ENCODE data around the gene LRRC63.

Gene LRRC63

DNA sequence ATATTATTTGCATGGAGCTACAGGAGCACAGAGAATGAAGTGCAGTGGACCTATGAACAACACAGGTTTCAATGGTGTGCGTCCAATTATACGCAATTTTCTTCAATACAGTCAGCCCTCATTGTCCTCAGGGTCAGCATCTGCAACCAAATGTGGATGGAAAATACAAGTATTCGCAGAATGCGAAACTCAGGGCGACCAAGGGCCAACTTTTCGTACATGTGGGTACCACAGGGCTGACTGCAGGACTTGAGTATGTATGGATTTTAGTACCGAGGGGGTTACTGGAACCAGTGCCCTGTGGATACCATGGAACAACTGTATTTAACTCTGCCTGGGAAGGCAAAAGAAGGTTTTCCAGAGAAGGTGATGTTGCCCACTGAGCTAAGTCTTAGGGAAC is 40.0 kb upstream of the LRRC63 start:
- Histone ChIP-seq H3K36me3 (replicated peaks in 1 of 2; ENCODE audit: control insufficient read depth in 2 of 2, insufficient read depth in 2 of 2, low read length in 2 of 2) (no peaks in the 10 kb centered on the region), H3K27ac (replicated peaks; ENCODE audit: low read length) (no peak overlapping the region), H3K4me3 (ENCODE audit: low read length in 2 of 2) (no peak overlapping the region), H3K14ac (ENCODE audit: low read length) (no peak overlapping the region), H3K4ac (ENCODE audit: low read length) (no peak overlapping the region), H3K9me3 (replicated peaks in 1 of 2; ENCODE audit: control insufficient read depth in 2 of 2, insufficient read depth in 1 of 2, low read depth in 1 of 2, low read length in 2 of 2) (no peaks in the 10 kb centered on the region), H3K4me2 (ENCODE audit: insufficient read depth, low read length, poor library complexity, severe bottlenecking) (no peak overlapping the region), H2BK15ac (ENCODE audit: low read length) (no peak overlapping the region), H3K4me1 (ENCODE audit: control insufficient read depth in 2 of 2, insufficient read depth in 1 of 2, low read depth in 1 of 2, low read length in 2 of 2) (peaks cover 20% of the 10 kb centered on the region in 2 donors), H4K91ac (ENCODE audit: low read depth, low read length, poor library complexity) (no peak overlapping the region), H2AFZ (ENCODE audit: low read length) (no peak overlapping the region), H3K23ac (ENCODE audit: low read depth, low read length, poor library complexity) (no peak overlapping the region), H2BK120ac (ENCODE audit: low read depth, low read length) (no peak overlapping the region), H2BK5ac (ENCODE audit: low read length) (no peak overlapping the region), H4K8ac (ENCODE audit: low read depth, low read length) (no peak overlapping the region), H3K27me3 (ENCODE audit: control insufficient read depth in 3 of 3, insufficient read depth in 3 of 3, low read depth in 1 of 3, low read length in 3 of 3) (no peaks in the 10 kb centered on the region), H3K9ac (ENCODE audit: low read depth, low read length, poor library complexity) (no peak overlapping the region), H2AK5ac (ENCODE audit: low read depth, low read length) (no peak overlapping the region), H3K79me1 (ENCODE audit: low read depth, low read length) (no peaks in the 10 kb centered on the region), H3K18ac (ENCODE audit: low read length) (no peak overlapping the region), H2BK12ac (ENCODE audit: low read length) (no peak overlapping the region)
- no peak for DNase-seq (ENCODE audit: low spot score)
- WGBS, 2 donors (ENCODE audit: extremely low coverage in 2 of 2, insufficient read length in 2 of 2, insufficient replicate concordance in 1 of 2) = no CpG with 5 or more reads among the region's 7 CpGs

DNA sequence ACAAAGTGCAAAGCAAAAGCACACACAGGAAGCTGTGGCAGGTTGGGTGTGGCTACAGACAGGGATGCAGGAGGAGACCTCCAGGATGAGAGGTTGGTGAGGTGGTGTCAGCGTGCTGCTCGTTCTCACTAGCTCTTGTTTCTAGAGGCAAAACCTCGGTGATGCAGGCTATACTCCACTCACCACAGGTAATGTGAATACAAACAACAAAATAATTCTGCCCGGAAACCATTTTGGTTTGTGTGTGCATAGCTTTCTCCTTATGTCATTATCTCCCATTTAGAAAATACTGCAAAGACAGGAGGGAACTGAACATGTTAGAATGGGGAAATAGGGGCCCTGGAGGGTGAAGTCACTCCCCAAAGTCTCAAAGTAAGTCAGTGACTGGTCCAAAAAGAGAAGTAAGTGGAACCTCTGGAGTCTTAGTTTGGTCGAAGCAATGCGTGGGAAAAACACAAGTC is 39.2 kb upstream of the LRRC63 start:
- Histone ChIP-seq H2BK5ac (ENCODE audit: low read length) (no peak overlapping the region), H3K9me3 (replicated peaks in 1 of 2; ENCODE audit: control insufficient read depth in 2 of 2, insufficient read depth in 1 of 2, low read depth in 1 of 2, low read length in 2 of 2) (no peaks in the 10 kb centered on the region), H4K91ac (ENCODE audit: low read depth, low read length, poor library complexity) (no peak overlapping the region), H3K27me3 (ENCODE audit: control insufficient read depth in 3 of 3, insufficient read depth in 3 of 3, low read depth in 1 of 3, low read length in 3 of 3) (no peaks in the 10 kb centered on the region), H3K27ac (replicated peaks; ENCODE audit: low read length) (no peak overlapping the region), H3K36me3 (replicated peaks in 1 of 2; ENCODE audit: control insufficient read depth in 2 of 2, insufficient read depth in 2 of 2, low read length in 2 of 2) (no peaks in the 10 kb centered on the region), H2AK5ac (ENCODE audit: low read depth, low read length) (no peak overlapping the region), H3K79me1 (ENCODE audit: low read depth, low read length) (no peaks in the 10 kb centered on the region), H2BK12ac (ENCODE audit: low read length) (no peak overlapping the region), H2BK120ac (ENCODE audit: low read depth, low read length) (no peak overlapping the region), H3K4me1 (ENCODE audit: control insufficient read depth in 2 of 2, insufficient read depth in 1 of 2, low read depth in 1 of 2, low read length in 2 of 2) (peaks cover 15 to 17% of the 10 kb centered on the region in 2 donors), H3K23ac (ENCODE audit: low read depth, low read length, poor library complexity) (no peak overlapping the region), H2AFZ (ENCODE audit: low read length) (no peak overlapping the region), H3K18ac (ENCODE audit: low read length) (no peak overlapping the region), H4K8ac (ENCODE audit: low read depth, low read length) (no peak overlapping the region), H3K14ac (ENCODE audit: low read length) (no peak overlapping the region), H2BK15ac (ENCODE audit: low read length) (no peak overlapping the region), H3K4me3 (ENCODE audit: low read length in 2 of 2) (no peak overlapping the region), H3K9ac (ENCODE audit: low read depth, low read length, poor library complexity) (no peak overlapping the region), H3K4me2 (ENCODE audit: insufficient read depth, low read length, poor library complexity, severe bottlenecking) (no peak overlapping the region), H3K4ac (ENCODE audit: low read length) (no peak overlapping the region)
- no peak for DNase-seq (ENCODE audit: low spot score)
- no CpG with 5 or more reads among the region's 6 CpGs for WGBS, 2 donors (ENCODE audit: extremely low coverage in 2 of 2, insufficient read length in 2 of 2, insufficient replicate concordance in 1 of 2)

DNA sequence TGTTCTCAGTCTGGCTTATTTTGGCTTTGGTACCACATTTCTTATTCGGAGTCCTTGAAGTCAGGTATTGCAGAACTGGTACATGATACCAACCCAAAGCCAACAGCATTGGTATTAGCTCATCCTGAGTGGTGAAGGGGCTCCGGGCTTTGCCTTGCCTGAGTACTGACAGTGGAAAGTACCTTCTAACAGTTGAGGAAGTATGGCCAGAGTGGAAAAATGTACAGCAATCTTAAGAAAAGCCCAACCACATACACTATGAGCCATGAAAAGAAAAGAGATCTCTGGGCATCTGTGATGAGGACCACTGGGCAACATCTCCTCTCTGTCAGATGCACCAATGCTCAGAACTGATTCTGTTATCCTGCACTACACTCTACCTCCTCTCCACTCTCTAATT is 38.1 kb upstream of the LRRC63 start:
- DNase-seq (ENCODE audit: low spot score) = no peak
- Histone ChIP-seq H4K91ac (ENCODE audit: low read depth, low read length, poor library complexity) (no peak overlapping the region), H3K4ac (ENCODE audit: low read length) (no peak overlapping the region), H3K4me1 (ENCODE audit: control insufficient read depth in 2 of 2, insufficient read depth in 1 of 2, low read depth in 1 of 2, low read length in 2 of 2) (peaks cover 13 to 17% of the 10 kb centered on the region in 2 donors), H2AFZ (ENCODE audit: low read length) (no peak overlapping the region), H3K36me3 (replicated peaks in 1 of 2; ENCODE audit: control insufficient read depth in 2 of 2, insufficient read depth in 2 of 2, low read length in 2 of 2) (no peaks in the 10 kb centered on the region), H3K79me1 (ENCODE audit: low read depth, low read length) (no peaks in the 10 kb centered on the region), H3K14ac (ENCODE audit: low read length) (no peak overlapping the region), H3K4me2 (ENCODE audit: insufficient read depth, low read length, poor library complexity, severe bottlenecking) (no peak overlapping the region), H2BK12ac (ENCODE audit: low read length) (no peak overlapping the region), H2BK5ac (ENCODE audit: low read length) (no peak overlapping the region), H3K23ac (ENCODE audit: low read depth, low read length, poor library complexity) (no peak overlapping the region), H4K8ac (ENCODE audit: low read depth, low read length) (no peak overlapping the region), H3K18ac (ENCODE audit: low read length) (no peak overlapping the region), H3K9me3 (replicated peaks in 1 of 2; ENCODE audit: control insufficient read depth in 2 of 2, insufficient read depth in 1 of 2, low read depth in 1 of 2, low read length in 2 of 2) (no peaks in the 10 kb centered on the region), H3K9ac (ENCODE audit: low read depth, low read length, poor library complexity) (no peak overlapping the region), H2AK5ac (ENCODE audit: low read depth, low read length) (no peak overlapping the region), H3K4me3 (ENCODE audit: low read length in 2 of 2) (no peak overlapping the region), H2BK15ac (ENCODE audit: low read length) (no peak overlapping the region), H2BK120ac (ENCODE audit: low read depth, low read length) (no peak overlapping the region), H3K27me3 (ENCODE audit: control insufficient read depth in 3 of 3, insufficient read depth in 3 of 3, low read depth in 1 of 3, low read length in 3 of 3) (no peaks in the 10 kb centered on the region), H3K27ac (replicated peaks; ENCODE audit: low read length) (no peak overlapping the region)
- WGBS, 2 donors (ENCODE audit: extremely low coverage in 2 of 2, insufficient read length in 2 of 2, insufficient replicate concordance in 1 of 2) = no CpG with 5 or more reads among the region's 2 CpGs

DNA sequence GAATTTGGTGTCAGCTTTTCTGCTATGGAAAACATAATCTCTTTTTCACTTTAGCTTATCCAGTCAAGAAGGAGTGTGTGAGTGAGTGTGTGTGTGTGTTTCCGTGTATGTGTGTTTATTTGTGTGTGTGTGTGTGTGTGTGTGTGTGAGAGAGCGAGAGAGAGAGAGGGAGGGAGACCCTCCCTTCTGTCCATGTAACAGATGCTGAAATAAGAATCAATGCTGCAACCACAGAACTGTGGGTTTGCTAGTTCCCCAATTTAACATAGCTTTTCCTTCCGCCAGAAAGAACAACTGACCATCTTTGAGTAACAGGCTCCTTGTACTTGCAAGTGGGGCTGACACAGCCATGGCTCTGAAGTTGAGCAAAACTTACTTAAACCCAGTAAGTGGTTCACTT is 35.0 kb upstream of the LRRC63 start:
- no peak overlapping the region for H3K18ac ChIP-seq (ENCODE audit: low read length)
- no peak for DNase-seq (ENCODE audit: low spot score)
- no peak overlapping the region for H3K27ac ChIP-seq (replicated peaks; ENCODE audit: low read length)
- H3K23ac ChIP-seq (ENCODE audit: low read depth, low read length, poor library complexity) = no peak overlapping the region
- H3K4me3 ChIP-seq (ENCODE audit: low read length in 2 of 2) = no peak overlapping the region
- no peak overlapping the region for H2BK15ac ChIP-seq (ENCODE audit: low read length)
- no peak overlapping the region for H3K4me2 ChIP-seq (ENCODE audit: insufficient read depth, low read length, poor library complexity, severe bottlenecking)
- no peak overlapping the region for H2AK5ac ChIP-seq (ENCODE audit: low read depth, low read length)
- WGBS, 2 donors (ENCODE audit: extremely low coverage in 2 of 2, insufficient read length in 2 of 2, insufficient replicate concordance in 1 of 2) = 100% methylated on average over 1 of the region's 3 CpGs; no CpG with 5 or more reads in 1 of the 2 donors
- no peak overlapping the region for H3K9ac ChIP-seq (ENCODE audit: low read depth, low read length, poor library complexity)
- H2BK5ac ChIP-seq (ENCODE audit: low read length) = no peak overlapping the region
- no peak overlapping the region for H2BK12ac ChIP-seq (ENCODE audit: low read length)
- H3K14ac ChIP-seq (ENCODE audit: low read length) = no peak overlapping the region
- H2BK120ac ChIP-seq (ENCODE audit: low read depth, low read length) = no peak overlapping the region
- no peaks in the 10 kb centered on the region for H3K27me3 ChIP-seq (ENCODE audit: control insufficient read depth in 3 of 3, insufficient read depth in 3 of 3, low read depth in 1 of 3, low read length in 3 of 3)
- no peak overlapping the region for H2AFZ ChIP-seq (ENCODE audit: low read length)
- no peaks in the 10 kb centered on the region for H3K79me1 ChIP-seq (ENCODE audit: low read depth, low read length)
- H3K36me3 ChIP-seq (replicated peaks in 1 of 2; ENCODE audit: control insufficient read depth in 2 of 2, insufficient read depth in 2 of 2, low read length in 2 of 2) = no peaks in the 10 kb centered on the region
- no peak overlapping the region for H3K4ac ChIP-seq (ENCODE audit: low read length)
- no peaks in the 10 kb centered on the region for H3K9me3 ChIP-seq (replicated peaks in 1 of 2; ENCODE audit: control insufficient read depth in 2 of 2, insufficient read depth in 1 of 2, low read depth in 1 of 2, low read length in 2 of 2)
- no peak overlapping the region for H4K8ac ChIP-seq (ENCODE audit: low read depth, low read length)
- H3K4me1 ChIP-seq (ENCODE audit: control insufficient read depth in 2 of 2, insufficient read depth in 1 of 2, low read depth in 1 of 2, low read length in 2 of 2) = peaks cover under 1 to 2% of the 10 kb centered on the region in 2 donors
- no peak overlapping the region for H4K91ac ChIP-seq (ENCODE audit: low read depth, low read length, poor library complexity)
